Panc1 (cell line): ENCODE results near the gene SAYSD1. TPM values are rescaled to one million over a fixed set of nuclear protein-coding genes. Genes with fewer than 3 reads are reported as not detected.

ENCODE experiments used
- ATAC-seq: fragments of 200-7000 bp; cut with Tn5 transposase; 2 replicates; pipeline ENCODE4 v1.9.1; 2020; ENCODE audit warnings: mild to moderate bottlenecking, moderate library complexity
- BruUV-seq: library from RNA; stranded (reverse); fragments of 400-500 nt; replicated peaks from 2 replicates; lab custom pipeline; 2021; lab: Mats Ljungman, UMichigan
- CTCF ChIA-PET: fragments of 300-600 bp; sonication (Branson Sonifier 250); formaldehyde crosslinking; loops from one replicate; lab custom pipeline; 2022; ENCODE audit warnings: antibody characterized with exemption; lab: Charles Lee
- POLR2A ChIA-PET: fragments of 300-600 bp; sonication (Branson Sonifier 250); formaldehyde crosslinking; loops from one replicate; lab custom pipeline; 2022; ENCODE audit warnings: antibody characterized with exemption; lab: Charles Lee
- DNase-seq: peaks from one replicate; pipeline ENCODE4 v3.0.0-alpha.2; 2010; ENCODE audit warnings: low read depth, low spot score
- H3K27ac ChIP-seq: 2 replicates; pipeline ENCODE4 v1.5.1; 2011; ENCODE audit warnings: mild to moderate bottlenecking, low read length, inconsistent platforms
- H3K27me3 ChIP-seq: fragments of 200-500 bp; sonication (Bioruptor generic); 2 replicates; pipeline ENCODE4 v1.6.0; 2014; ENCODE audit warnings: low read length, inconsistent platforms; ENCODE audit not compliant: control insufficient read depth, insufficient read depth
- H3K36me3 ChIP-seq: fragments of 200-500 bp; sonication (Bioruptor generic); 2 replicates; pipeline ENCODE4 v1.5.1; 2014; ENCODE audit warnings: inconsistent platforms, mild to moderate bottlenecking, low read length, moderate library complexity; ENCODE audit not compliant: control insufficient read depth, insufficient read depth
- H3K4me1 ChIP-seq: 2 replicates; pipeline ENCODE4 v1.5.1; 2011; ENCODE audit warnings: inconsistent platforms, mild to moderate bottlenecking, low read length, moderate library complexity; ENCODE audit not compliant: control insufficient read depth, insufficient read depth
- H3K4me3 ChIP-seq, 2 experiments: 2 replicates each; pipeline ENCODE4 v1.5.1; 2011 to 2012; ENCODE audit warnings: low read depth in 2 of 2, low read length in 2 of 2, mild to moderate bottlenecking in 2 of 2, inconsistent platforms in 1 of 2, moderate library complexity in 1 of 2
- H3K9me3 ChIP-seq: fragments of 200-500 bp; sonication (Bioruptor generic); 2 replicates; pipeline ENCODE4 v1.5.1; 2014; ENCODE audit warnings: low read depth, mild to moderate bottlenecking, inconsistent platforms, low read length, moderate library complexity; ENCODE audit not compliant: control insufficient read depth, insufficient read depth
- POLR2AphosphoS5 ChIP-seq: IDR thresholded peaks from 2 replicates; pipeline ENCODE4 v1.6.1; 2012; ENCODE audit warnings: mild to moderate bottlenecking, low read depth, low read length, moderate library complexity
- SIN3A ChIP-seq: IDR thresholded peaks from 2 replicates; pipeline ENCODE4 v1.6.1; 2012; ENCODE audit warnings: low read depth, mild to moderate bottlenecking, low read length, moderate library complexity, borderline replicate concordance; ENCODE audit not compliant: insufficient read depth
- TCF7L2 ChIP-seq: IDR thresholded peaks from 2 replicates; pipeline ENCODE4 v1.6.1; 2011; ENCODE audit warnings: mild to moderate bottlenecking, low read depth, low read length, inconsistent platforms
- in situ Hi-C: cut with HindIII; loops from 2 replicates; pipeline ENCODE4 v1.10.0; 2016; ENCODE audit warnings: low sequenced_read_pairs, low pct_unique_long_range_greater_than_20kb
- intact Hi-C: fragments of 100-400 bp; cut with micrococcal nuclease; formaldehyde crosslinking; loops from one replicate; pipeline ENCODE4 v1.10.0; 2022; ENCODE audit not compliant: unreplicated experiment
- total RNA-seq: library from RNA; stranded (reverse); gene quantifications from one replicate; pipeline ENCODE4 v1.2.1, GENCODE V29; 2021; ENCODE audit not compliant: unreplicated experiment
- TF ChIP-seq, protein P1 (sequence below), 2 experiments: IDR thresholded peaks; 2 replicates each; pipeline ENCODE4 v1.6.1; 2011 to 2012; ENCODE audit warnings: low read depth in 2 of 2, control low read depth in 1 of 2, low read length in 1 of 2, mild to moderate bottlenecking in 1 of 2, moderate library complexity in 1 of 2; ENCODE audit not compliant: insufficient read depth in 1 of 2
- TF ChIP-seq, protein P2 (sequence below): fragments of 450-650 bp; IDR thresholded peaks from 2 replicates; pipeline ENCODE4 v1.5.1; 2017; ENCODE audit warnings: mild to moderate bottlenecking

Gene SAYSD1
- total RNA-seq, 1 experiment from 2014 or later: 17.0 TPM

DNA sequence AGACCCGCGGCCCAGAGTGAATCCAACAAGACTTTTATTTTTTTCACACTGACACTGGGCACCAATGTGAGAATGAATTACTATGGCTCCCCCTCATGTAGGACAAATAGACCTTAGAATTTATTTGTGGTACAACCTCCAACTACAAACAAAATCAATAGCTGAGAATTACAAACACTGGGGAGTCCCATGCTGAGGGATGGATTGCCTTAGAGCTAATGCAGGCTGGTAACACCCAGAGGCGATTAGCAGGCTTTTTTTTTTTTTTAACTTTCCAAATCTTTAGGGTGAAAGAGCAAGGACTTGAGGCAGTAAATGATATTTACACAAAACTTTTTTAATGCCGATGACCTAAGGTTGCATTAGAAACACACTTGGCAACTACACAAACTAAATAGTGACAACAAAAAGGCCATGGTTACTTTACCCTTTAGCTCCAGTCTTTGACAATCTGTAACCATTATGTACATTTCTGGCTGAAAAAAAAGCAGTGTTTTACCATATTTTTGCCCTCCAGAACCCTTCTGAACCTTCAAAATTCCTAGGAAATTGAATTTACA, 21.8 kb downstream of the SAYSD1 start:
- ChIA-PET CTCF (no interaction called here), POLR2A (no interaction called here)
- intact Hi-C loops (no loop called here), in situ Hi-C loops (no loop called here)
- BruUV-seq: no TSS peak
- H3K9me3 ChIP-seq: no peaks in the 10 kb centered on the region
- no peak for DNase-seq
- TF ChIP-seq SIN3A (no peak), TCF7L2 (no peak), POLR2AphosphoS5 (no peak)
- TF ChIP-seq, protein P1, sequence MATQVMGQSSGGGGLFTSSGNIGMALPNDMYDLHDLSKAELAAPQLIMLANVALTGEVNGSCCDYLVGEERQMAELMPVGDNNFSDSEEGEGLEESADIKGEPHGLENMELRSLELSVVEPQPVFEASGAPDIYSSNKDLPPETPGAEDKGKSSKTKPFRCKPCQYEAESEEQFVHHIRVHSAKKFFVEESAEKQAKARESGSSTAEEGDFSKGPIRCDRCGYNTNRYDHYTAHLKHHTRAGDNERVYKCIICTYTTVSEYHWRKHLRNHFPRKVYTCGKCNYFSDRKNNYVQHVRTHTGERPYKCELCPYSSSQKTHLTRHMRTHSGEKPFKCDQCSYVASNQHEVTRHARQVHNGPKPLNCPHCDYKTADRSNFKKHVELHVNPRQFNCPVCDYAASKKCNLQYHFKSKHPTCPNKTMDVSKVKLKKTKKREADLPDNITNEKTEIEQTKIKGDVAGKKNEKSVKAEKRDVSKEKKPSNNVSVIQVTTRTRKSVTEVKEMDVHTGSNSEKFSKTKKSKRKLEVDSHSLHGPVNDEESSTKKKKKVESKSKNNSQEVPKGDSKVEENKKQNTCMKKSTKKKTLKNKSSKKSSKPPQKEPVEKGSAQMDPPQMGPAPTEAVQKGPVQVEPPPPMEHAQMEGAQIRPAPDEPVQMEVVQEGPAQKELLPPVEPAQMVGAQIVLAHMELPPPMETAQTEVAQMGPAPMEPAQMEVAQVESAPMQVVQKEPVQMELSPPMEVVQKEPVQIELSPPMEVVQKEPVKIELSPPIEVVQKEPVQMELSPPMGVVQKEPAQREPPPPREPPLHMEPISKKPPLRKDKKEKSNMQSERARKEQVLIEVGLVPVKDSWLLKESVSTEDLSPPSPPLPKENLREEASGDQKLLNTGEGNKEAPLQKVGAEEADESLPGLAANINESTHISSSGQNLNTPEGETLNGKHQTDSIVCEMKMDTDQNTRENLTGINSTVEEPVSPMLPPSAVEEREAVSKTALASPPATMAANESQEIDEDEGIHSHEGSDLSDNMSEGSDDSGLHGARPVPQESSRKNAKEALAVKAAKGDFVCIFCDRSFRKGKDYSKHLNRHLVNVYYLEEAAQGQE (IDR thresholded peaks at IDR 0.05; ENCODE audit: insufficient read depth in 1 of 2, low read depth in 2 of 2, low read length in 1 of 2): no peak
- TF ChIP-seq, protein P2, sequence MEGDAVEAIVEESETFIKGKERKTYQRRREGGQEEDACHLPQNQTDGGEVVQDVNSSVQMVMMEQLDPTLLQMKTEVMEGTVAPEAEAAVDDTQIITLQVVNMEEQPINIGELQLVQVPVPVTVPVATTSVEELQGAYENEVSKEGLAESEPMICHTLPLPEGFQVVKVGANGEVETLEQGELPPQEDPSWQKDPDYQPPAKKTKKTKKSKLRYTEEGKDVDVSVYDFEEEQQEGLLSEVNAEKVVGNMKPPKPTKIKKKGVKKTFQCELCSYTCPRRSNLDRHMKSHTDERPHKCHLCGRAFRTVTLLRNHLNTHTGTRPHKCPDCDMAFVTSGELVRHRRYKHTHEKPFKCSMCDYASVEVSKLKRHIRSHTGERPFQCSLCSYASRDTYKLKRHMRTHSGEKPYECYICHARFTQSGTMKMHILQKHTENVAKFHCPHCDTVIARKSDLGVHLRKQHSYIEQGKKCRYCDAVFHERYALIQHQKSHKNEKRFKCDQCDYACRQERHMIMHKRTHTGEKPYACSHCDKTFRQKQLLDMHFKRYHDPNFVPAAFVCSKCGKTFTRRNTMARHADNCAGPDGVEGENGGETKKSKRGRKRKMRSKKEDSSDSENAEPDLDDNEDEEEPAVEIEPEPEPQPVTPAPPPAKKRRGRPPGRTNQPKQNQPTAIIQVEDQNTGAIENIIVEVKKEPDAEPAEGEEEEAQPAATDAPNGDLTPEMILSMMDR: no peak
- H3K4me3 ChIP-seq: no peak overlapping the region
- peaks cover 27% of the 10 kb centered on the region for H3K27me3 ChIP-seq
- H3K36me3 ChIP-seq: no peaks in the 10 kb centered on the region
- H3K27ac ChIP-seq: no peak overlapping the region
- no peak for ATAC-seq
- no peaks in the 10 kb centered on the region for H3K4me1 ChIP-seq

DNA sequence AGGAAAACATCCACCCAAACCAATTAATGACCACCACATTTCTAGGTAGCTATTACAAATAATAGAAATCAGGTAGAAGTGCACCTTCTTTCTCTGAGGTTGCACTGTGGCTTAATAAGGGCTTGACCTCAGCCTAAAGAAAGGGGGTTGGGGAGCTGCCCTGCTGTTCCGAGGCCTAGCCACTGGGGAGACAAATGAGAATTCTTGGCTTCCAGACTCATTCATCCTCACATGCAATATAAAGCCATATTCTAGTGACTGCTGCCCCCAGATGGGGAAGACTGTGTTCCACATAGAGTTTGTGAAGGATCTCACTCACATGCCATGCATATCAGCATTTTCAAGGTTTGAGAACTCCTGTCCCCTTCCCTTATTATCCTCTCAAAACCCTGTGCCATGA, 22.9 kb downstream of the SAYSD1 start:
- no TSS peak for BruUV-seq
- Histone ChIP-seq H3K4me1 (no peaks in the 10 kb centered on the region), H3K4me3 (no peak overlapping the region), H3K27me3 (peaks cover 37% of the 10 kb centered on the region), H3K27ac (no peak overlapping the region), H3K36me3 (no peaks in the 10 kb centered on the region), H3K9me3 (no peaks in the 10 kb centered on the region)
- ChIA-PET CTCF (interaction anchor here (0.6 kb wide), 1 partner anchor 109 kb away, joined by 3 read pairs; no protein-coding TSS in a partner anchor), POLR2A (no interaction called here)
- DNase-seq (no peak), ATAC-seq (no peak; the same call in 1 of the 2 replicates)
- no peak for TF ChIP-seq POLR2AphosphoS5
- TF ChIP-seq SIN3A: no peak
- TF ChIP-seq, protein P1 (IDR thresholded peaks at IDR 0.05; ENCODE audit: insufficient read depth in 1 of 2, low read depth in 2 of 2, low read length in 1 of 2): no peak
- TF ChIP-seq, protein P2: no peak
- TF ChIP-seq TCF7L2: no peak
- intact Hi-C loops: no loop called here
- in situ Hi-C loops: no loop called here
